ENCODE data around the gene CPT1B.

The CPT1B gene

GRCh38 chr22:50603511-50604255 is 25.5 kb upstream of the CPT1B start:
- no peak overlapping the region for H3K4me3 ChIP-seq (replicated peaks; ENCODE audit: low read depth, low read length)
- DNase-seq (ENCODE audit: low read depth): no peak
- no peak for TF ChIP-seq CTCF (IDR thresholded peaks at IDR 0.05; ENCODE audit: low read length, missing control alignments)

- no peak for TF ChIP-seq CTCF (IDR thresholded peaks at IDR 0.05; ENCODE audit: low read length, missing control alignments)
- H3K4me3 ChIP-seq (replicated peaks; ENCODE audit: low read depth, low read length): no peak overlapping the region
- no peak for DNase-seq (ENCODE audit: low read depth)
These were observed 24.1 kb upstream of the CPT1B start for GRCh38 chr22:50602338-50602700.

- TF ChIP-seq CTCF (IDR thresholded peaks at IDR 0.05; ENCODE audit: low read length, missing control alignments): no peak
- H3K4me3 ChIP-seq (replicated peaks; ENCODE audit: low read depth, low read length): no peak overlapping the region
- no peak for DNase-seq (ENCODE audit: low read depth)
These were observed 23.6 kb upstream of the CPT1B start for GRCh38 chr22:50601669-50602337.

- no peak for DNase-seq (ENCODE audit: low read depth)
- no peak overlapping the region for H3K4me3 ChIP-seq (replicated peaks; ENCODE audit: low read depth, low read length)
- no peak for TF ChIP-seq CTCF (IDR thresholded peaks at IDR 0.05; ENCODE audit: low read length, missing control alignments)
These were observed 22.9 kb upstream of the CPT1B start for GRCh38 chr22:50600967-50601668.

GRCh38 chr22:50600538-50600937 is 22.3 kb upstream of the CPT1B start, which contains the start of gene MAPK8IP2:
Gene MAPK8IP2, plus strand, starts transcription at chr22:50600793. Its CDS starts 26 bp downstream, at chr22:50600819.
- peak within 1 kb of the TSS; percentile 19 for H3K4me3 ChIP-seq (replicated peaks; ENCODE audit: low read depth, low read length)

More at GRCh38 chr22:50600538-50600937, 22.3 kb upstream of the CPT1B start, which contains the start of gene MAPK8IP2:
- no peak for TF ChIP-seq CTCF (IDR thresholded peaks at IDR 0.05; ENCODE audit: low read length, missing control alignments)
- no peak for DNase-seq (ENCODE audit: low read depth)

All from fibroblast of pulmonary artery (primary cell).